Duodenal mucosa (tissue), 2 donors: ENCODE measurements around the gene AMER3.
"Not testable (repeated sequence)": the region's sequence is repeated elsewhere in the genome, so short reads cannot be mapped to it uniquely, and the experiment has no call there.

ENCODE experiments used
- H3K27ac ChIP-seq: one replicate; pipeline ENCODE4 v1.7.0; 2013; ENCODE audit warnings: low read depth, low read length
- H3K27me3 ChIP-seq, 2 donors: one replicate each; pipeline ENCODE4 v1.7.0; 2013; ENCODE audit warnings: low read length in 2 of 2, control low read depth in 1 of 2; ENCODE audit not compliant: insufficient read depth in 2 of 2, control insufficient read depth in 1 of 2
- H3K36me3 ChIP-seq, 2 donors: one replicate each; pipeline ENCODE4 v1.7.0; 2013; ENCODE audit warnings: low read length in 2 of 2, control low read depth in 1 of 2; ENCODE audit not compliant: insufficient read depth in 2 of 2, control insufficient read depth in 1 of 2
- H3K4me1 ChIP-seq, 2 donors: one replicate each; pipeline ENCODE4 v1.7.0; 2013; ENCODE audit warnings: low read length in 2 of 2, control low read depth in 1 of 2; ENCODE audit not compliant: insufficient read depth in 2 of 2, control insufficient read depth in 1 of 2
- H3K4me3 ChIP-seq, 2 donors: one replicate each; pipeline ENCODE4 v1.7.0; 2013; ENCODE audit warnings: low read length in 2 of 2, low read depth in 1 of 2
- H3K9ac ChIP-seq, 2 donors: one replicate each; pipeline ENCODE4 v1.7.0; 2013; ENCODE audit warnings: low read length in 2 of 2, low read depth in 1 of 2
- H3K9me3 ChIP-seq, 2 donors: one replicate each; pipeline ENCODE4 v1.7.0; 2013; ENCODE audit warnings: low read length in 2 of 2, control low read depth in 1 of 2; ENCODE audit not compliant: control insufficient read depth in 1 of 2

Gene AMER3, protein sequence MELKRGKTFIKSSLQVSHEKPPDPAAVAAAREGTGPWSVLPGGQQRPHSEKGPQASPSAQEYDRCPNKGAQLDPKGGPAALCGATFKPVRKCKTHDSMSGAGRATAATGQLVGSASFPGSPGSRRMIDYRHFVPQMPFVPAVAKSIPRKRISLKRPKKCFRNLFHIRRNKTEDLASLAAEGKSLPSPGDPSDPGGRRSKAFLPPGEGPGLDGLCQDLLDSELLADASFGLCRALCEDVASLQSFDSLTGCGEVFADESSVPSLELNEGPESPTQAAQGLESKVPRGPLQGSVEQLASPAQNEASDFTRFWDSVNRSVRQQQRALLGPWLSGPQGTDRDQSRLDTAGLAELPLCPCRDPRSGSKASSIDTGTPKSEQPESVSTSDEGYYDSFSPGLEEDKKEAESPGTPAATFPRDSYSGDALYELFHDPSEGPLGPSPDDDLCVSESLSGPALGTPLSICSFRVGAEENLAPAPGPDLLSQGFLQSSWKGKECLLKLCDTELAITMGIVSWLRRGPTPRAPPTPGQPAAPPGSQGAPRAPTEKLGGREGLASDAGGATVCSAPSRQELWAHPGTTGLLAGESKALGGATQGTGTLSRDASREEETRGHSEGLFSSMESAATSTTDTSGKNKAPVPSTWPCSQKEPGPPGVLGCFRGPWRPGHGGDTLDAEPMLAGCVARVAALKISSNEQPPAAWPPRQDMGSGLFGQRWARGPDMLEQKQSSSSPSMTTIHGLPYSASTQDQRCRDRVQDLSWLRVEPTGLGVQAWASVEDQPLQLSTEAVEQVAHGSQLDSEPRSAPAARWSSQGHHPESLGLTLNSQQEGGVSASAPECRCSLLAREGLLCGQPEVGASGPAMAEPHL

DNA sequence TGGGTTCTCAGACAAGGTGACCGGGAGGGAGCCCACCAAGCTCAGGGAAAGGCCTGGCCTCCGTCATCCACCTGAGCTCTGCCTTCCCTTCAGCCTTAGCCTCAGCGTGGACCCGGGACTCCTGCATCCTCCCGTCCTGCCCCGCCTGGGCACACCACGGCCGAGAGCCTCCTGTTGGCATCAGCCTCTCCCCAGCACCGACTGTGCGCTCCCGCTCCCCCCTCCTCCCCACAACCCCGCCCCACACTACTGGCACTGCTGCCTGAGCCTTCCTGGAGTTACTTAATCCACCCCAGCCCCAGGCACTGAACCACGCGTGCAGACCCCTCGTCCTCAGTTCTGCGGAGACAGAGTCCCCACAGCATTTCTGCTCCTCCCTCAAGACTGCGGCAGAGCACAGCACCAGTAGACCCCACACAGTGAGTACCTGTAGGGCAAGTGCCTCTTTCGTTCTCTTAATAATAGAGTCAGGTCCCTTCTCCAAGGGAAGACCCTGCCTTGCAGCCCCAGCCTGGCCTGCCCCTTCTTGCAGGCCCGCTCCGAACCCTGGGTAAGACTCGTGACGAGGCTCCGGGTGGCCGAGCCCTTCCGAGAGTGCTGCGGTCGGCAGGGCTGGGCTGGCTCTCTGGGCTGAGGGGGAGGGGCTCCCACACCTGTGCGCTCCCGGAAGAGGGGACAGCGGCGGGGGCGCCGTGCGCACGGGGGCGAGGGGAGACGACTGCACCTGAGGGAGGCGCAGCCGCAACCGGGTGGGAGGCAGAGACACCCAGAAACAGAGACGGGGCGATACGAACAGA lies at the start of gene AMER3:
Gene AMER3, plus strand, starts transcription at position 285 of the 797 bp plus-strand sequence. CDS start 6,533 bp downstream, outside the sequence.
- peaks cover 16 to 25% of the 10 kb centered on the region in 2 donors for H3K27me3 ChIP-seq
- H3K9me3 ChIP-seq, result no peaks in the 10 kb centered on the region
- no peaks in the 10 kb centered on the region for H3K4me1 ChIP-seq
- no peak within 1 kb of the TSS for H3K9ac ChIP-seq
- H3K36me3 ChIP-seq, result no peaks in the 10 kb centered on the region
- H3K4me3 ChIP-seq, result peak within 1 kb of the TSS in 1 of 2 donors; percentile 32
- no peak within 1 kb of the TSS for H3K27ac ChIP-seq

DNA sequence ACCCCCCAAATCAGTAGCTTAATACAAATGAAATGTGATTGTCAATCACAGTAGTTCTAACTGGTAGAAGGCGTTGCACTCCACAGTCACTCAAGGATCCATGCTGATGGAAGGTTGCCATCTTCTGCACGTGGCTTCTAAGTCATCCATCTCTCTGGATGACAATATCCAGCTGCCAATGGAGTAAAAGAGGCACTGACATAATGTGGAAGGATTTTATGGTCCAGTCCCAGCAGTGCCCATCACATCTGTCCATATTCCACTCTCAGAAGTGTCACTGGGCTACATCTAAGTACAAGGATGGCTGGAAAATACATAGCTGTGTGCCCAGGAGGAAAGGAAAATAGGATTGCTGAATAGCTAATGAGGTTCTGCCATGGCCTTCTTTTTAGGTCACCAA lies 40.5 kb upstream of the AMER3 start:
- not testable (repeated sequence) for H3K27me3 ChIP-seq, H3K4me1 ChIP-seq, H3K9ac ChIP-seq, H3K4me3 ChIP-seq, H3K9me3 ChIP-seq, H3K36me3 ChIP-seq, H3K27ac ChIP-seq

DNA sequence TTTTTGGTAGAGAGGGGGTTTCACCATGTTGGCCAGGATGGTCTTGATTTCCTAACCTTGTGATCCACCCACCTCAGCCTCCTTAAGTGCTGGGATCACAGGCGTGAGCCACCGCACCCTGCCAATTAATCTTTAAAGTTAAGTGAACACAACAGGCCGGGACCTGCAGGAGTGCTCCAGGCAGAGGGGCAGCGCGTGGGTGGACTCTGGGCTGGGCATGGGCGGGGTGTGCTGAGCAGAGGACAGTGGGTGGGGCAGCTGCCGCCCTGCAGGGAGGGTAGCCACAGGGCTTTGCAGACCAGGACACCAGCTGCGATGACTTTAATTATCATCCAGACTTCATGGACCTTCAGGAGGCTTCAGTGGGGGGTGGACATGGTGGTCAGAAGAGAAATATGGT lies 35.3 kb upstream of the AMER3 start:
- H3K27me3 ChIP-seq, result no peaks in the 10 kb centered on the region
- H3K36me3 ChIP-seq, result no peaks in the 10 kb centered on the region
- no peaks in the 10 kb centered on the region for H3K4me1 ChIP-seq
- H3K27ac ChIP-seq, result no peak overlapping the region
- no peak overlapping the region for H3K4me3 ChIP-seq
- H3K9ac ChIP-seq, result no peak overlapping the region
- H3K9me3 ChIP-seq, result no peaks in the 10 kb centered on the region

DNA sequence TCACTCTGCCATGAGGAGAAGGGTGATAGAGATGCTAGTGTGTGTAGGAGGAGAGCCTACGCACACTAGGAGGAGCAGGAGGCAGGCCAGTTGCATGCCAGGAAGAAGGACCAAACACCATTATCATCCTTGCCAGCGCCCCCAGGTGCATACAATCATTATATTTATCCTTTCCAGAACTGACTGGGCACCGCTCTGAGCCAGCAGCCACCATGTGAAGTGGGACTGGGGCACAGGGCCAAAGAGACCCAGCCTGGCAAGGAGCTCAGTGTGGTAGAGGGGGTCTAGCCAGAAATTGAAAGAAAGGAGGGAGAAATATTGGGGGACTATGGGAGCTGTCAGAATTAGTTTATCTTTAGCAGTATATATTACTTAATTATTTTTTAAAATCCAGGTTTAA lies 34.8 kb upstream of the AMER3 start:
- H3K4me1 ChIP-seq, result no peaks in the 10 kb centered on the region

DNA sequence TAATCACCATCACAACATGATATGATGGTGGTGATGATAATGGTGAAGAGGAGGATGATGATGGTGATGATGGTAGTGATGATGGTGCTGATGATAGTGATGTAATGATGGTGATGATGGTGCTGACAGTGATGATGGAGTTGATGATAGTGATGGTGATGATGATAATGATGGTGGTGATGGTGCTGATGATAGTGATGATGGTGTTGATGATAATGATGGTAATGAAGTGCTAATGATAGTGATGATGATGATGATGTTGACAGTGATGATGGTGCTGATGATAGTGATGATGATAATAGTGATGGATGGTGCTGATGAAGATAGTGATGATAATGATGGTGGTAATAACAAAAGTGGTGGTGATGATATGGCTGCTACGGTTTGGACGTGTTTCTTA lies 30.9 kb upstream of the AMER3 start:
- peaks cover 4 to 5% of the 10 kb centered on the region in 2 donors for H3K27me3 ChIP-seq
- no peak overlapping the region for H3K9ac ChIP-seq
- H3K27ac ChIP-seq, result no peak overlapping the region
- peaks cover 10 to 20% of the 10 kb centered on the region in 2 donors for H3K4me1 ChIP-seq
- no peaks in the 10 kb centered on the region for H3K36me3 ChIP-seq
- no peaks in the 10 kb centered on the region for H3K9me3 ChIP-seq
- H3K4me3 ChIP-seq, result no peak overlapping the region

More for the DNA sequence above, 34.8 kb upstream of the AMER3 start:
- Histone ChIP-seq H3K27me3 (no peaks in the 10 kb centered on the region), H3K9ac (no peak overlapping the region), H3K4me3 (no peak overlapping the region), H3K27ac (no peak overlapping the region), H3K9me3 (no peaks in the 10 kb centered on the region), H3K36me3 (no peaks in the 10 kb centered on the region)

DNA sequence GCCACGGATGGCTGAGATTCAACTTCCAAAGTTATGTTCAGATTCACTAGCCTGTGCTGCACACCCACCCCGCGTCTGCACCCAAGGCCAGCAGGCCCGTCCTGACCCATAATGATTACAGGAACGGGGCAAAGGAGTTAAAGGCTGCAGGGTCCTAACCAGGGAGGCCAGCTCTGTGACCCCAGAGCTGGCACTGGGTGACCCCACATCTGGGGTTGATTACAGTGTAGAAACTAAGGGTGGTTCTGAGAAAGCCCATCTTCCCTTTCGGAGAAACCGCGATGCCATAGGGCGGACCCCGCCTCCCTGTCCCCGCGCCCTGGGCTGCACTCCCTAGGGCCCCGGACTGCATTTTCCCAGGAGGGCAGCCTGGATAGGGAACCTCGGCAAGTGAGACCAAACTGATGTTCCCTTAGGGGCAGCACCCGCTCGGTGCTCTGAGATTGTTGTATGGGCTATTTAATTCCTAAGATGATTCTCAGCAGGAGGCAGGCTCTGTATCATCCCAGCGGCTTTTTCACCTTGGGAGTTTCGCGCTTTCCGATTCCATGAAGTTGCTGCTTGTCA lies 28.6 kb upstream of the AMER3 start:
- Histone ChIP-seq H3K9ac (peak overlapping the region; percentile 43 to 49), H3K27ac (no peak overlapping the region), H3K4me3 (peak overlapping the region; percentile 67 to 72), H3K36me3 (no peaks in the 10 kb centered on the region), H3K27me3 (peaks cover 4 to 5% of the 10 kb centered on the region in 2 donors), H3K4me1 (peaks cover 10 to 20% of the 10 kb centered on the region in 2 donors), H3K9me3 (no peaks in the 10 kb centered on the region)

DNA sequence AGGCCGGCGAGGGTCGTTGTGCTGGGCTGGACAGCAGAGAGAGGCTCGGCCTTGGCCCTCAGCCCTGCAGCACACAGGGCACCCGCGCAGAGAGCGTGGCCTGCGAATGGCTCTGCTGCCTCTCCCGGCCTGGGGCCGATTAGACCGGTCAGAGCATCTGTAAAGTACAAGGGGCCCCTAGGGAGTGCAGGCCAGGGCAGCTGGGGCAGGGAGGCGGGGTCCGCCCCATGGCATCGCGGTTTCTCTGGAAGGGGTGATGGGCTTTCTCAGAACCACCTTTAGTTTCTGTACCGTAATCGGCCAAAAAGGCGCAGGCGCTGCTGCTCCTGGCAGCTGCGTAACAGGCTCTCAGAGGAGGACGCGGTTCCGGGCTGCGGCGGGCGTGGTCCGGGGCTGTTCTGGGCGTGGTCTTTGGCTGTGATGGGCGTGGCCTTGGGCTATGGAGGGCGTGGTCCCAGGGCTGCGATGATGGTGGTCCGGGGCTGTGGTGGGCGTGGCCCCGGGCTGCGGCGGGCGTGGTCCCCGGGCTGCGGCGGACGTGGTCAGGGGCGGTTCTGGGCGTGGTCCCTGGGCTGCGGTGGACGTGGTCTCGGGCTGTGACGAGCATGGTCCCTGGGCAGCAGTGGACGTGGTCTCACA lies 27.9 kb upstream of the AMER3 start:
- peak overlapping the region; percentile 43 to 49 for H3K9ac ChIP-seq
- peak overlapping the region; percentile 39 for H3K27ac ChIP-seq
- H3K9me3 ChIP-seq, result no peaks in the 10 kb centered on the region
- H3K27me3 ChIP-seq, result peaks cover 4 to 5% of the 10 kb centered on the region in 2 donors
- peak overlapping the region; percentile 67 to 72 for H3K4me3 ChIP-seq
- no peaks in the 10 kb centered on the region for H3K36me3 ChIP-seq
- peaks cover 10 to 20% of the 10 kb centered on the region in 2 donors for H3K4me1 ChIP-seq

DNA sequence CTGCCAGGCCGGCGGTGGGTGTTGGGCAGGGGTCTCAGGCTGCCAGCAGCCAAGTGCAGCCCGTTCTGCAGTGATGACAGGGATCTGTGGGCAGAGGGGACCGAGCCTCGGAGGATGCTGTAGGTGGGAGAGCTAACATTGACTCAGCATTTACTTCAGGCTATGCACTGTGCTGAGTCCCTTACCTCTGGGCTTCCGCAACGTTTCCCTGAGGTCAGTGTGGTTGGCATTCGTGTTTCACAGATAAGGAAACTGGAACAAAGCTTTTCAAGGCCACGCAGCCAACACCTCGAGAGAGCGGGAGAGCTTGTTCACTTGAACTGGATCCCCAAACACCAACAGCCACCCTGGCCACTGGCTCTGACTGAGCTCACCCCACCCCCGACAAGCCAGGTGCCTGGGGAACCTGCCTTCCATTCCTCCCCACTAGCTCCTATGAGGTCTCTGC lies 27.3 kb upstream of the AMER3 start:
- H3K9ac ChIP-seq, result no peak overlapping the region
- peak overlapping the region; percentile 39 for H3K27ac ChIP-seq
- peak overlapping the region; percentile 67 to 72 for H3K4me3 ChIP-seq

More for the DNA sequence above, 27.3 kb upstream of the AMER3 start:
- Histone ChIP-seq H3K4me1 (peaks cover 10 to 20% of the 10 kb centered on the region in 2 donors), H3K27me3 (peaks cover 4 to 5% of the 10 kb centered on the region in 2 donors), H3K9me3 (no peaks in the 10 kb centered on the region), H3K36me3 (no peaks in the 10 kb centered on the region)
